Iris pigment epithelial cell (primary cell): Measurements from ENCODE around the gene SP3.

Source experiments
- DNase-seq: peaks from one replicate; pipeline ENCODE4 v3.0.0-alpha.2; 2011; ENCODE audit warnings: low read depth

The SP3 gene

GRCh38 chr2:173942861-173943523 is 22.2 kb downstream of the SP3 start:
- DNase-seq = no peak

GRCh38 chr2:173941567-173941966 is 23.6 kb downstream of the SP3 start:
- no peak for DNase-seq

- DNase-seq = no peak
Observed at GRCh38 chr2:173940208-173941020, 24.8 kb downstream of the SP3 start.

GRCh38 chr2:173938700-173939384 is 26.3 kb downstream of the SP3 start:
- no peak for DNase-seq

GRCh38 chr2:173935305-173935704 is 29.9 kb downstream of the SP3 start:
- DNase-seq = no peak

- peak; percentile 16 for DNase-seq
Observed at GRCh38 chr2:173934895-173935294, 30.3 kb downstream of the SP3 start.

- no peak for DNase-seq
Observed at GRCh38 chr2:173931751-173932150, 33.4 kb downstream of the SP3 start.

- peak; percentile 79 for DNase-seq
Observed at GRCh38 chr2:173929441-173929840, 35.7 kb downstream of the SP3 start.

GRCh38 chr2:173926875-173927274 is 38.3 kb downstream of the SP3 start:
- DNase-seq = no peak

- no peak for DNase-seq
Observed at GRCh38 chr2:173924285-173924684, 40.9 kb downstream of the SP3 start.

GRCh38 chr2:173922760-173923159 is 42.4 kb downstream of the SP3 start:
- peak; percentile 41 for DNase-seq

GRCh38 chr2:173922068-173922467 is 43.1 kb downstream of the SP3 start:
- no peak for DNase-seq

- no peak for DNase-seq
Observed at GRCh38 chr2:173914055-173914927, 50.9 kb downstream of the SP3 start.

- DNase-seq = peak; percentile 28
Observed at GRCh38 chr2:173909846-173910245, 55.3 kb downstream of the SP3 start.

GRCh38 chr2:173906626-173907025 is 58.5 kb downstream of the SP3 start:
- DNase-seq = no peak

- no peak for DNase-seq
Observed at GRCh38 chr2:173903601-173904394, 61.4 kb downstream of the SP3 start.

GRCh38 chr2:173898996-173899395 is 66.2 kb downstream of the SP3 start:
- no peak for DNase-seq

GRCh38 chr2:173898178-173898668 is 67.0 kb downstream of the SP3 start:
- no peak for DNase-seq

- DNase-seq = no peak
Observed at GRCh38 chr2:173896755-173897154, 68.4 kb downstream of the SP3 start.

GRCh38 chr2:173892341-173892740 is 72.8 kb downstream of the SP3 start:
- no peak for DNase-seq
